ENCODE results near the gene ZNF778. TPM values are rescaled to one million over a fixed set of nuclear protein-coding genes. Genes with fewer than 3 reads are reported as not detected.

ZNF778 gene
- total and polyA plus RNA-seq, 2 of the 13 experiments (the other 11 are each of a cell fraction or from before 2014, with no cell fraction given) = 3.8 to 7.2 TPM

GRCh38 chr16:89217388-89218191, at the start of gene ZNF778 (continued):
- TF ChIP-seq RAD51 (IDR thresholded peaks at IDR 0.05; ENCODE audit: borderline replicate concordance) = no peak
- TF ChIP-seq ZNF256 (CRISPR knock-in tag; conservative IDR thresholded peaks at IDR 0.05) = peak; percentile 62; the same call in 1 of the 2 replicates
- peak; percentile 1; the same call in 1 of the 2 replicates for TF ChIP-seq RELA (CRISPR knock-in tag; IDR thresholded peaks at IDR 0.05)
- peak; percentile 58 for TF ChIP-seq TFDP2 (CRISPR knock-in tag; IDR thresholded peaks at IDR 0.05)
- TF ChIP-seq ZNF337 (CRISPR knock-in tag; IDR thresholded peaks at IDR 0.05; ENCODE audit: borderline replicate concordance, low read depth) = peak; percentile 75; the same call in 1 of the 2 replicates
- no peak for TF ChIP-seq TBL1XR1 (IDR thresholded peaks at IDR 0.05; ENCODE audit: borderline replicate concordance, low read length, partially characterized antibody)
- peak; percentile 95; the same call in 1 of the 2 replicates for TF ChIP-seq BRCA1 (CRISPR knock-in tag; IDR thresholded peaks at IDR 0.05)
- no peak for TF ChIP-seq NFRKB (IDR thresholded peaks at IDR 0.05)
- no peak for TF ChIP-seq GTF3A (CRISPR knock-in tag; conservative IDR thresholded peaks at IDR 0.05)
- peak; percentile 91 for TF ChIP-seq ZNF879 (CRISPR knock-in tag; IDR thresholded peaks at IDR 0.05)
- TF ChIP-seq KAT8 (CRISPR knock-in tag; IDR thresholded peaks at IDR 0.05) = peak; percentile 99
- peak; percentile 75 for TF ChIP-seq ZBTB14 (CRISPR knock-in tag; IDR thresholded peaks at IDR 0.05)
- TF ChIP-seq ZNF205 (CRISPR knock-in tag; IDR thresholded peaks at IDR 0.05) = no peak; the same call in none of the 2 replicates
- no peak for TF ChIP-seq ZNF317 (CRISPR knock-in tag; IDR thresholded peaks at IDR 0.05)
- peak; percentile 66 for TF ChIP-seq BCL6 (CRISPR knock-in tag; IDR thresholded peaks at IDR 0.05)
- peak; percentile 58; the same call in 1 of the 2 replicates for TF ChIP-seq NCOA1 (CRISPR knock-in tag; IDR thresholded peaks at IDR 0.05)
- no peak for TF ChIP-seq SYNCRIP (IDR thresholded peaks at IDR 0.05; ENCODE audit: insufficient read depth, low read depth, low read length)
- no peak for TF ChIP-seq SKI (IDR thresholded peaks at IDR 0.05; ENCODE audit: partially characterized antibody)
- TF ChIP-seq MNT (IDR thresholded peaks at IDR 0.05) = peak; percentile 43
- TF ChIP-seq CBX2 (IDR thresholded peaks at IDR 0.05; ENCODE audit: low read depth, low read length) = no peak
- 0 out of 2 replicates have a peak, but pooled peaks have one; percentile 11 for TF ChIP-seq CBX2 (CRISPR knock-in tag; IDR thresholded peaks at IDR 0.05; ENCODE audit: low read depth)
- no peak for TF ChIP-seq ZNF589 (CRISPR knock-in tag; conservative IDR thresholded peaks at IDR 0.05)
- peak; percentile 52 for TF ChIP-seq NFYB (CRISPR knock-in tag; IDR thresholded peaks at IDR 0.05)
- TF ChIP-seq SSRP1 (CRISPR knock-in tag; IDR thresholded peaks at IDR 0.05) = no peak
- peak; percentile 97 for TF ChIP-seq ZGPAT (CRISPR knock-in tag; IDR thresholded peaks at IDR 0.05)
- TF ChIP-seq RBAK (CRISPR knock-in tag; IDR thresholded peaks at IDR 0.05) = no peak

Measured in HepG2 (cell line).